Esophagus muscularis mucosa (tissue), 4 donors: Measurements from ENCODE around the gene NEURL4. TPM values are rescaled to one million over a fixed set of nuclear protein-coding genes. Genes with fewer than 3 reads are reported as not detected.

Experiments used
- DNase-seq: peaks from one replicate; pipeline ENCODE4 v3.0.0-alpha.2; 2017; ENCODE audit errors: extremely low spot score
- H3K27ac ChIP-seq, 4 donors: fragments of 200-600 bp; sonication (generic); replicated peaks in 1 of 4; 1 replicate in 3 of 4; 2 replicates in 1 of 4; pipeline ENCODE4 v1.5.1; 2016 to 2019; ENCODE audit warnings: mild to moderate bottlenecking in 1 of 4
- H3K27me3 ChIP-seq, 4 donors: fragments of 200-600 bp; sonication (generic); one replicate each; pipeline versions ENCODE4 v1.5.1 to v1.6.0; 2016 to 2019
- H3K36me3 ChIP-seq, 4 donors: fragments of 200-600 bp; sonication (generic); one replicate each; pipeline ENCODE4 v1.5.1; 2016 to 2019
- H3K4me1 ChIP-seq, 4 donors: fragments of 200-600 bp; sonication (generic); one replicate each; pipeline ENCODE4 v1.5.1; 2016 to 2019
- H3K4me3 ChIP-seq, 4 donors: fragments of 200-600 bp; sonication (generic); 1 replicate in 2 of 4; 2 replicates in 2 of 4; pipeline ENCODE4 v1.5.1; 2016 to 2019; ENCODE audit warnings: mild to moderate bottlenecking in 4 of 4, moderate library complexity in 1 of 4
- H3K9me3 ChIP-seq, 4 donors: fragments of 200-600 bp; sonication (generic); 1 replicate in 3 of 4; 2 replicates in 1 of 4; pipeline ENCODE4 v1.5.1; 2016 to 2019
- CTCF ChIP-seq, 3 experiments: fragments of 200-600 bp in 2 of 3; fragments of 450-650 bp in 1 of 3; sonication (generic) in 2 of 3; IDR thresholded peaks; one replicate each; pipeline ENCODE4 v1.5.1; 2017 to 2019; ENCODE audit warnings: antibody characterized with exemption in 3 of 3, mild to moderate bottlenecking in 2 of 3, moderate library complexity in 1 of 3
- EP300 ChIP-seq: sonication (generic); formaldehyde crosslinking; IDR thresholded peaks from one replicate; pipeline ENCODE4 v1.6.1; 2017; ENCODE audit warnings: antibody characterized with exemption
- POLR2A ChIP-seq: fragments of 450-650 bp; IDR thresholded peaks from one replicate; pipeline ENCODE4 v1.6.1; 2017; ENCODE audit warnings: antibody characterized with exemption, moderate library complexity, mild to moderate bottlenecking, low read depth
- POLR2AphosphoS5 ChIP-seq, 2 donors: sonication (generic); formaldehyde crosslinking; IDR thresholded peaks; one replicate each; pipeline ENCODE4 v1.6.1; 2017; ENCODE audit warnings: antibody characterized with exemption in 2 of 2
- WGBS: methylation state at CpG from one replicate; pipeline ENCODE4 v1.1.5; 2018; 5-methylcytosine and 5-hydroxymethylcytosine counted together
- intact Hi-C: fragments of 100-400 bp; cut with DNase I; formaldehyde crosslinking; loops from one replicate; pipeline ENCODE4 v1.15.1; 2023
- total RNA-seq, 4 donors: library from RNA; depleted of rRNA; stranded (reverse); fragments of >200 nt; gene quantifications; one replicate each; pipeline versions ENCODE4 v1.1.0 to v1.2.1, GENCODE V29; 2016

The NEURL4 gene
- total RNA-seq, 4 donors from 2014 or later: 13.9 to 27.0 (median 20.6) TPM

- TF ChIP-seq POLR2A: no peak
- TF ChIP-seq CTCF (IDR thresholded peaks at IDR 0.05): no peak
- TF ChIP-seq POLR2AphosphoS5 (IDR thresholded peaks at IDR 0.05): no peak
- TF ChIP-seq EP300: no peak
- Histone ChIP-seq H3K9me3 (no peaks in the 10 kb centered on the region), H3K27ac (peak overlapping the region; percentile 98 to 100 (median 99)), H3K4me1 (peaks cover 24 to 76% (median 70%) of the 10 kb centered on the region in 4 donors), H3K27me3 (no peaks in the 10 kb centered on the region), H3K36me3 (no peaks in the 10 kb centered on the region), H3K4me3 (peak overlapping the region; percentile 86 to 98 (median 90))
- no peak for DNase-seq
- intact Hi-C loops: loop anchor here (5.0 kb wide), 1 partner anchor 49 kb away; the partner anchor contains the start of gene TMEM256
- WGBS: 86% methylated on average over 25 of the region's 37 CpGs
These were observed 23.9 kb upstream of the NEURL4 start for GRCh38 chr17:7352910-7353635.

- 18% methylated on average over 10 of the region's 10 CpGs for WGBS
- H3K4me3 ChIP-seq: peak overlapping the region; percentile 86 to 98 (median 90)
- peaks cover 24 to 77% (median 71%) of the 10 kb centered on the region in 4 donors for H3K4me1 ChIP-seq
- no peak for DNase-seq
- intact Hi-C loops: loop anchor here (5.0 kb wide), 1 partner anchor 50 kb away; the partner anchor contains the start of gene TMEM256
- peak overlapping the region; percentile 98 to 100 (median 99) for H3K27ac ChIP-seq
- no peaks in the 10 kb centered on the region for H3K27me3 ChIP-seq
- H3K9me3 ChIP-seq: no peaks in the 10 kb centered on the region
- no peaks in the 10 kb centered on the region for H3K36me3 ChIP-seq
- TF ChIP-seq CTCF (IDR thresholded peaks at IDR 0.05): no peak
- no peak for TF ChIP-seq POLR2AphosphoS5 (IDR thresholded peaks at IDR 0.05)
- TF ChIP-seq EP300: no peak
- TF ChIP-seq POLR2A: no peak
These were observed 23.4 kb upstream of the NEURL4 start for GRCh38 chr17:7352503-7352889.

GRCh38 chr17:7351665-7352502 is 22.7 kb upstream of the NEURL4 start, which contains the start of gene KCTD11:
KCTD11 (plus strand) TSS chr17:7352162.
- WGBS: 0% methylated on average over 1 of the region's 91 CpGs
- Histone ChIP-seq H3K27me3 (no peaks in the 10 kb centered on the region), H3K4me1 (peaks cover 24 to 77% (median 71%) of the 10 kb centered on the region in 4 donors), H3K27ac (peak within 1 kb of the TSS; percentile 98 to 100 (median 99)), H3K36me3 (no peaks in the 10 kb centered on the region), H3K9me3 (no peaks in the 10 kb centered on the region), H3K4me3 (peak within 1 kb of the TSS; percentile 86 to 98 (median 90))
- intact Hi-C loops: loop anchor here (5.0 kb wide), 1 partner anchor 50 kb away; the partner anchor contains the start of gene TMEM256
- DNase-seq: peak; percentile 96
- no peak for TF ChIP-seq EP300
- TF ChIP-seq POLR2AphosphoS5 (IDR thresholded peaks at IDR 0.05): peak; percentile 73
- peak; percentile 22 for TF ChIP-seq POLR2A
- TF ChIP-seq CTCF (IDR thresholded peaks at IDR 0.05): peak; percentile 47 to 74 (median 61)

- Histone ChIP-seq H3K9me3 (no peaks in the 10 kb centered on the region), H3K27ac (peak overlapping the region in 3 of 4 donors; percentile 98 to 99 (median 99)), H3K36me3 (no peaks in the 10 kb centered on the region), H3K4me1 (peaks cover 23 to 52% (median 43%) of the 10 kb centered on the region in 4 donors), H3K27me3 (peaks cover 0 to under 1% (median 0%) of the 10 kb centered on the region in 4 donors), H3K4me3 (no peak overlapping the region)
- no peak for TF ChIP-seq POLR2AphosphoS5 (IDR thresholded peaks at IDR 0.05)
- TF ChIP-seq CTCF (IDR thresholded peaks at IDR 0.05): no peak
- TF ChIP-seq EP300: no peak
- TF ChIP-seq POLR2A: no peak
- intact Hi-C loops: no loop called here
- 71% methylated on average over 19 of the region's 19 CpGs for WGBS
- no peak for DNase-seq
These were observed 19.5 kb upstream of the NEURL4 start for GRCh38 chr17:7348478-7349242.
